Panc1 (cell line): Measurements from ENCODE around the gene KLF5.

Experiments
- CTCF ChIP-seq: fragments of 450-650 bp; IDR thresholded peaks from 2 replicates; pipeline ENCODE4 v1.5.1; 2017; ENCODE audit warnings: mild to moderate bottlenecking
- POLR2AphosphoS5 ChIP-seq: IDR thresholded peaks from 2 replicates; pipeline ENCODE4 v1.6.1; 2012; ENCODE audit warnings: mild to moderate bottlenecking, low read depth, low read length, moderate library complexity
- SIN3A ChIP-seq: IDR thresholded peaks from 2 replicates; pipeline ENCODE4 v1.6.1; 2012; ENCODE audit warnings: low read depth, mild to moderate bottlenecking, low read length, moderate library complexity, borderline replicate concordance; ENCODE audit not compliant: insufficient read depth
- TCF7L2 ChIP-seq: IDR thresholded peaks from 2 replicates; pipeline ENCODE4 v1.6.1; 2011; ENCODE audit warnings: mild to moderate bottlenecking, low read depth, low read length, inconsistent platforms

DNA sequence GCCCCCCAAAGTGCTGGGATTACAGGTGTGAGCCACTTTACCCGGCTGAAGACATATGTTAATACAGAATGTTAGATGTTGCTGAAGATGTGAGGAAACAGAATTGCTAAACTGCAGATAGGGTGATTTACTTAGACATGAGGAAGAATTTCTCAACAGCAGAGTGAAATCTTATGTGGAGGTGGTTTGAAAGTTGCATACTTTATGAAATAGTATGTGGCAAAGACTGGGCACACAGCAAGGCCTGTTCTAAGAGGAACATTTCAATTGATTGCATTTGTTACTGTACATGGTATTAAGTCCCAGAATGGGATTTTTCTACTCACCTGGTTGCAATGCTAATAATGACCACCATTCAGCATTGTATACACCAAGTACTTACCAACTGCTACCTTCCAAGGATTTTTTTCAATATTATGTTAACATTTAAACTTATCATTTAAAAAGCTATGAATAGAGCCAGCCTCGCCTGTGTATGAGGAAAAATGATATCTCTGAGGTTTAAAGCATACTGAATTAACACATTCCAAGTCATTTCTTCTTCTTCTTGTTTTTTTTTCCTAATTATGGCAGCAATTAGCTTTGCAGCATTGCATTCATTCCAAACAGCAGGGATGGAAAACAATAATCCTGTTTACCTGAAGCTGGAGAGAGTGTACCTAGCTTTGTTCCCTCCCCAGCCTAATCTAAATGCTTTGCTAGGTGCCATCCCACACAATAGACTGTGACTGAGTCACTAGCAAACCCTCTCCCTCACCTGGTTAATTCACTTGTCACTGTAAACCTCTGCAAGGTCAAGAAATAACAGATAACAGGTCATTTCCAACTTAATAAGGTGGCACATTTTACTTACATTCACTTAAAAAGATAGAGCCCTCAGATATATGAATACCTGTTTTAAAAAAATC is 19.4 kb upstream of the KLF5 start:
- TF ChIP-seq CTCF = no peak
- TF ChIP-seq TCF7L2 = no peak
- TF ChIP-seq SIN3A = no peak
- TF ChIP-seq POLR2AphosphoS5 = no peak
